MM.1S (cell line): ENCODE measurements around the gene UFSP2.

Experiments
- CTCF ChIP-seq: fragments of 300-600 bp; sonication (generic); IDR thresholded peaks from 2 replicates; pipeline ENCODE4 v1.5.1; 2016; ENCODE audit warnings: antibody characterized with exemption, low read length, mixed read lengths
- EZH2phosphoT487 ChIP-seq: fragments of 300-600 bp; sonication (generic); IDR thresholded peaks from 2 replicates; pipeline ENCODE4 v1.6.1; 2018; ENCODE audit warnings: antibody characterized with exemption, low read length

DNA sequence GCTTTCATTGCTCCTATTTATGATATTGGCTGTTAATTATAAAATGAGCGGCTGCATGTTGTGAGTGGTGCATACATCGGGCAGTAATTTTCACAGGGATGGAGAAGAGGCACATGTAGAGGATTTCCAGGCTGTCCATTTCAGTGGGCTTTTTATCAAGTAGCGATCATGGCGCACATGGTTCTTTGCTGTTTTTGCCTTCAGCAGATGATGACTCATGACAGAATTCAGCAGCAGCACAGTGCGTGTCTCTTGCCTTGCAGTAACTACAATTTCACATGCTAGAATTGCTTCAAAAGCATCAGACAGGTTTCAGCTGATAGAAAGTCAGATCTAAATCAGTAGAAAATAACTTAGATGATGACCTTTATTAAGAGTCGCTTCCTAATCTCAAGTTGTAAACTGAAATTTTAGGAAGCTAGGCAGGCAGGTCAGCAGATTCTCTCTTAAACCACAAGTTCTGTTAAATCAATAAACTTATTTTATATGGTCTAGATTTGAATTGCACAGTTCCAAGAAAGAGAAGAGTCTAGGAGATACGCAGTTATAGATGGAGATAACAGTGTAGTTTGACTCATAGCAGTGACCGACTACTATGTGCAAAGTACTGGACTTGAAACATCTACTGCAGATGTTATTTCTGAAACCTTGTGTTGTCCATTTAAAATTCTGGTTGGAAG, 65.9 kb downstream of the UFSP2 start:
- TF ChIP-seq CTCF, result no peak
- TF ChIP-seq EZH2phosphoT487, result no peak
